Measurements from ENCODE around the gene AMDHD2.
"Not testable (repeated sequence)": the region's sequence is repeated elsewhere in the genome, so short reads cannot be mapped to it uniquely, and the experiment has no call there.

AMDHD2 gene

DNA sequence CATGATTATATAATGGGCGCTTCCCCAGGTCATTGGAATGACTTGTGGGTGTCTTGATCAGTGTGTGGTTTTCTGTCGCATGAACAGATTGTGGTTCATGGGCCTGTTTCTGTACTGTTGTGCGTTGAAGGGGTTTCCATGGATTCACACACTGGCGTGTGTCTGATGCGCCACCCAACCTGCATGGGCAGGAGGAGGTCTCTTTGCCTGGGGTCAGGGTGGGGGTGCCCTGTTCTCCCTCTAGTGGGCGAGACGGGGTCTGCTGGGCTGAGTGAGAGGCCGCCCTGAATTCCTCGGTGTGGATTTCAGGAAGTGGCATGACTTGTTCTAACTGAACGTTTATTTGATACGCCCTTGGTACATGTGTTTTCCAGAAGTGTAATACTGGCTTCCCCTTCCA lies 60.0 kb downstream of the AMDHD2 start:
- not testable (repeated sequence) for DNase-seq (ENCODE audit: low spot score)

GRCh38 chr16:2580818-2581217 lies 60.6 kb downstream of the AMDHD2 start:
- not testable (repeated sequence) for DNase-seq (ENCODE audit: low spot score)
